Testis (tissue), 2 donors: ENCODE data around the gene TMEM252.

Source experiments
- POLR2A ChIP-seq: fragments of 450-650 bp; IDR thresholded peaks from one replicate; pipeline ENCODE4 v1.6.1; 2017; ENCODE audit warnings: antibody characterized with exemption, mild to moderate bottlenecking, moderate library complexity
- TF ChIP-seq, protein P1 (sequence below), 3 experiments: fragments of 450-650 bp in 2 of 3; fragments of 200-600 bp in 1 of 3; sonication (generic) in 1 of 3; IDR thresholded peaks; one replicate each; pipeline ENCODE4 v1.5.1; 2016 to 2019; ENCODE audit warnings: antibody characterized with exemption in 3 of 3, mild to moderate bottlenecking in 2 of 3, moderate library complexity in 1 of 3

- TF ChIP-seq, protein P1, sequence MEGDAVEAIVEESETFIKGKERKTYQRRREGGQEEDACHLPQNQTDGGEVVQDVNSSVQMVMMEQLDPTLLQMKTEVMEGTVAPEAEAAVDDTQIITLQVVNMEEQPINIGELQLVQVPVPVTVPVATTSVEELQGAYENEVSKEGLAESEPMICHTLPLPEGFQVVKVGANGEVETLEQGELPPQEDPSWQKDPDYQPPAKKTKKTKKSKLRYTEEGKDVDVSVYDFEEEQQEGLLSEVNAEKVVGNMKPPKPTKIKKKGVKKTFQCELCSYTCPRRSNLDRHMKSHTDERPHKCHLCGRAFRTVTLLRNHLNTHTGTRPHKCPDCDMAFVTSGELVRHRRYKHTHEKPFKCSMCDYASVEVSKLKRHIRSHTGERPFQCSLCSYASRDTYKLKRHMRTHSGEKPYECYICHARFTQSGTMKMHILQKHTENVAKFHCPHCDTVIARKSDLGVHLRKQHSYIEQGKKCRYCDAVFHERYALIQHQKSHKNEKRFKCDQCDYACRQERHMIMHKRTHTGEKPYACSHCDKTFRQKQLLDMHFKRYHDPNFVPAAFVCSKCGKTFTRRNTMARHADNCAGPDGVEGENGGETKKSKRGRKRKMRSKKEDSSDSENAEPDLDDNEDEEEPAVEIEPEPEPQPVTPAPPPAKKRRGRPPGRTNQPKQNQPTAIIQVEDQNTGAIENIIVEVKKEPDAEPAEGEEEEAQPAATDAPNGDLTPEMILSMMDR (IDR thresholded peaks at IDR 0.05): no peak
- no peak for TF ChIP-seq POLR2A
These were observed 35.1 kb upstream of the TMEM252 start for GRCh38 chr9:68575817-68576216.
